SHP77 treated with DMSO at 0.1 percent for 48 hours (cell line): Measurements from ENCODE around the gene ODAD4.

Source experiments
- DNase-seq: peaks from one replicate; lab custom pipeline; 2025; lab: John Stamatoyannopoulos, UW

The ODAD4 gene

DNA sequence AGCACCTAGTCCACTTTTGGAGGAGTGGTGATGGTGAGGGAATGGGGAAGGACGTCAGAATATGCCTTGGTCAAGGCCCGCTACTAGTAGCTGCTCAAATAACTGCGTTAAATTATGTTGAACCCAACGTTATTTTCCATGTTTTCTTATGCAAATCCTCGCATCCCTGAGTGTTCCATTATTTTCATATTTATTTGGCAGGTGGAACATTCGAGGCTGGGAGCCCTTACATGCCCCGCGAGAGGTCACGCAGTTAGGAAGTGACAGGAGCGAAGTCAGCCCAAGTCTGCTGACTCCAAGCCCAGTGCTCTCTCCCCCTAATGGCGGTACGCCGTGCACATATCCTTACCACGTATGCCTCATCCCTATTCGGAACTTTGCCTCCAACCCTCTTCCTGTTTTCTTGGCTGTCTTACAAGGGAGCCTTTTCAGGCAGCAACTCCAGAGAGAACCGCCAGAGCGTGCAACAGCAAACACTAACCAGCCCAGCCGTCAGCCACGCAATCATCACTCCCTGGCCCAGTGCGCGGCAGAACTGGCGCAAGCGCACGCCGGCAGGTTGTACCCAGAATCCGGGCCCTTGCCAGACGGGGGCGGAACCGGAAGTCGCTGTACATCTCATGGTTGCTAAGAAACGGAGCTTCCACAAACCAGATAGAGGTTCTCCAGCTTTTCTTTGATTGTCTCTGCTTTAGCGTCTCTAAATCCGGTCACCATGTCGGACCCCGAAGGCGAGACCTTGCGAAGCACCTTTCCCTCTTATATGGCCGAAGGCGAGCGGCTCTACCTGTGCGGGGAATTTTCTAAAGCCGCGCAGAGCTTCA, at the start of gene ODAD4:
Gene ODAD4, plus strand, starts transcription at position 609 of the 824 bp plus-strand sequence. Its CDS starts 107 bp downstream, at position 716.
- peak; percentile 82 for DNase-seq

DNA sequence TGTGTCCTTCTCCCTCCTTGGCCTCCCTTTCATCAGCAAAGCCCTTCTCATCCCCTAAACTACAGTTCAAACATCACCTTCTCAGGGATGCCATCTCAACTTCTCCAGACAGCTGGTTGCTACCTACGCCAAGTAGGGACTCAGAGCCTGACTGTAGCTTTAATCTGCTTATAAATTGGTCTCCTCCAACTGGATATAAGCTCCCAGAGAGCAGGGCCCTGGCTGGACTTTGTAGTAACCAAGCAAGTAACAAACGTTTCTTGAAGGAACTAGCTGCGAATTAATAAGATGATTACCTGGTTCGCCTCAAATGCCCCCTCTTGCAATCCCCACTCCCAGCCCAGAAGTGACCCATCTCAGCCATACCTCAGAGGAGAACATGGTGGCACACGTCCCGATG, 47.7 kb upstream of the ODAD4 start:
- no peak for DNase-seq

DNA sequence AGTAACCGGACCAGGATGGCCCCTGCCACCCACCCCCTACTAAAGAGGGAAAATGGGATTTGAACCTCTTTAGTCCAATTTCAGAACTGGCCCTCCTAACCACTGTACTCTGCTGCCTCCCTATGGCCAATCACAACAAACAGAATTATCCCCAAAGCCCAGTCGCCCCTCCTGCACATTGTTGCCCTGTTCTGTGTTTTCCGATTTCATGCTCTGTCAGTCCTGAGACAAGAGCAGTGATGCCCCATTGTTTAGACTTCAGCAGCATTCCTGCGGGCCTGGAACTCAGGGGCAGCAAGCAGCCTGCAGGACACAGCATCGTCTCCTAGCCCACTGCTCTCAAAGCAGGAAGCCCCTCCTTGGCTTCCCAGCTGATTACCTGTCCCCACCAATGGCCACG, 44.7 kb upstream of the ODAD4 start:
- no peak for DNase-seq

GRCh38 chr17:41888332-41888965, 42.0 kb upstream of the ODAD4 start:
- no peak for DNase-seq

GRCh38 chr17:41891135-41892020, 39.0 kb upstream of the ODAD4 start:
- no peak for DNase-seq

GRCh38 chr17:41892021-41892376, 38.4 kb upstream of the ODAD4 start:
- DNase-seq: no peak

GRCh38 chr17:41893384-41893783, 37.0 kb upstream of the ODAD4 start:
- no peak for DNase-seq

GRCh38 chr17:41894791-41895331, 35.6 kb upstream of the ODAD4 start:
- no peak for DNase-seq

- DNase-seq: no peak
Observed at GRCh38 chr17:41895617-41896016, 34.8 kb upstream of the ODAD4 start.

DNA sequence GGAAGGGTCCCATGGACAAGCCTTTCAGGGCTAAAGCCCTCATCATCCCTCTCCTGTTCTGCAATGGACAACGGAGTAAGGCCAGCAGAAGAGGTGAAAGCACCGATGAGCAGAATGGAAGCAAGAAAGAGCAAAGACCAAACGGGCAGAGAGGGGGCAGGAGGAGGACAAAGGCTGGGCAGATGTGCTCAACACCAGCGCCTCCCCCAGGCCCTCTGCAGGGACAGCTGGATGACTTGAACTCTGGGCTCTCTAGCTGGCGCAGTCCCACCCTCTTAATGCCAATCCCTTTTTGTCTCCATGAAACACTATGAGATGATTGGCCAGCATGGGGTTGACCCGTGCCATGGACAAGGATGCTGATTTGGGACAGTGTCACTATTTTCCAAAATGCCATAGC, 33.7 kb upstream of the ODAD4 start:
- DNase-seq: no peak

- no peak for DNase-seq
Observed at GRCh38 chr17:41901646-41902045, 28.8 kb upstream of the ODAD4 start.

DNA sequence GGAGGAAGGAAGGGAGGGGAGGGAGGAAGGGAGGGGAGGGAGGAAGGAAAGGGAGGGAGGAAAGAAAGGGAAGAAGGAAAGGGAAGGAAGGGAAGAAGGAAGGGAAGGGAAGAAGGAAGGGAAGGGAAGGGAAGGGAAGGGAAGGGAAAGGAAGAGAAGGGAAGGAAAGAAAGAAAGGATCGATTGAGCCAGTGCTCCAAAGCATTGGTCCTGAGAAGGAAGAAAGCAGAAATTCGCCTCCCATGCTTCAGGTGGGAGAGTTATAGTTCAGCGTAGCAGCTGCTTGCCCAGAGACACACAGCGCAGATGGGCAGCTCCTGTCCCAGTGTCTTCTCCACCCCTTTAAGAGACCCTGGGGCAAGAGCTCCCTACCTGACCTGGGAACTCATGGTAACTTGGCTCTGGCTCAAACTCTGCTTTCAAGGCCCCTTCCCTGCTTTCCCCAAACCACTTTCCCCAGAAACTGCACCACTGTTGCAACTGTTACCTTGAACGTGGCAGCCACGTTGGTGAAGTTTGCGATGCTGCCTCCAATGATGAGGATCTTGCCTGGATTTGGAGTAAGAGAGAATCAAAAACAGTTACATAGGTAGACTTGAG, 26.1 kb upstream of the ODAD4 start:
- DNase-seq: no peak

DNA sequence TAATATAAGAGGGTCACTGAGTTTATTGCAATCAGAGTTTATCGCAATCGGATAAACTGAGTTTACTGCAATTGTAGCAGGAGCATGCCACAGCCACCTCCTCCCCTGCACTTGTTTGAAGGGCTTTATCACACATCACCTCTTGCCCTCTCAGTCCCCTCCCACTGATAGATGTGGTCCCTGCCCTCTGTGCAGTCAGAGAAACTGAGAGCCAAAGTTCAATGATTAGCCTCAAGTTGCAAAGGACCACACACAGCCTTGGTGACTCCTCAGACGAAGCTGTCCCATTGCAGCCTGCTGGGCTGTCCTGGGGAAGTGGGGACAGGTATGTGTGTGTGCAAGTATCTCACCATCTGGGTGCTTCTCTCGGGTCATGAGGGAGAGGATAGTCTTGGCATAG, 25.2 kb upstream of the ODAD4 start:
- DNase-seq: no peak

DNA sequence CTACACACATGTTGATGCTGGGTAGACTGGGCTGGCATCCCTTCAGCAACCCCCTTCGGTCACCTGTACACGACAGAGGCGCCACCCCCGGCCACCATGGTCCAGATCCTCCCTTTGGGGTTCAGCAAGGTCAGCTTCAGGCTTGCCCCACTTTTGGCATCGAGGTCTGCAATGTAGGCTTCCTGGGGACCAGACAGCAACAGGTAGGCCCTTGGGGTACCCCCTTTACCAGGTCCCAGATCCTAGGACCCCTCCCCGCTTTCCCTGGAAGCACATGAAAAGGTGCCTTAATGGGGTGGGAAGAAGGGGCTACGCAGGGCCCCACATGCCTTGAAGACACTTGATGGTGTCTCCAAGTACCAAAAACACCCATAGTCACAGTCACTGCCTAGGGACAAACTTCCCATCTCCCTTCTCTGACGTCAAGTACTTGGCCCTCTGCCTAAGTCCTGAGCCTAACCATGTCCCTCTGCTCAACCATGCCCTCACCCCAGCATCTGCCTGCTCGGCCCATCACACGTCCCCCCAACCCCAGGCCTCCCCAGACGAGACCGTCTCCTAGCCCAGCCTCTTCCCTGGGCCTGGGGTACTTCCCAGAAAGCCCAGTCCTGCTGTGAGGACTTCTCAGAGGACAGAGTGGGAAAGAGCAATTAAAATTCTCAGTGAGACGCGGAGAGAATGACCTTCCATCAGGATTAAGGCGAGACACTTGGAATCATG, 23.8 kb upstream of the ODAD4 start:
- no peak for DNase-seq

GRCh38 chr17:41907185-41907556, 23.2 kb upstream of the ODAD4 start:
- no peak for DNase-seq

- no peak for DNase-seq
Observed at GRCh38 chr17:41907633-41908539, 22.5 kb upstream of the ODAD4 start.

GRCh38 chr17:41909088-41909487, 21.3 kb upstream of the ODAD4 start:
- no peak for DNase-seq

DNA sequence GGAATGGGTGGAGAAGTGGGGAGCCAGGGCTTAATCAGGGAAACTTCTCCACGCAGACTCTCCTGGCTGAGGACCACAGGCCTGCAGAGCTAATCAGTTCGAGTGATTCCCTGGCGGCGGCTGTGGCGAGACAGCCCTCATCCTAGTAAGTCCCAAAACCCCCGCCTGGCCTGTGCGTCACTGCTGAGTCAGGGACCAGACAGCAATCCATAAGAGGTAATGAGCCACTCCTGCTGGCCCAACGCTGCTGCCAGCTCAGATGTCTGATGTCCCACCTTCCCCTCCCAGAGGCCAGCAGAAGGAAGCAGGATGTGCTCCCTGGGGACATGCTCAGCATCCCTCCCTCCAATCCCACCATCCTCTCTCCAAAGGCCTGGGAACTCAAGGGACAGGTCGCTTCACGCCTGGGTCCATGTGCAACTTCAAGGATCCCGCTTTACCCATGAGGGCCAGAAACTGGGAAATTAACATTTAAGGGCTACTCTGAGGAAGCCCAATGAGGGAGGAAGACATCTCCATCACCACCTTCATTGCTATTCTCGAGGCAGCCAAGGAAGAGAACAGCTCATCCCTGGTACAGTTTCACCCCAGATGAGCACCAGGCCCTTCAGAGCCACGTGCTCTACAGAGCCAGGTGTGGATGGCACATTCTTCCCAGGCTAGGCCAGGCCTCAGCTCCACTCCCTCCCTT, 19.6 kb upstream of the ODAD4 start:
- no peak for DNase-seq

DNA sequence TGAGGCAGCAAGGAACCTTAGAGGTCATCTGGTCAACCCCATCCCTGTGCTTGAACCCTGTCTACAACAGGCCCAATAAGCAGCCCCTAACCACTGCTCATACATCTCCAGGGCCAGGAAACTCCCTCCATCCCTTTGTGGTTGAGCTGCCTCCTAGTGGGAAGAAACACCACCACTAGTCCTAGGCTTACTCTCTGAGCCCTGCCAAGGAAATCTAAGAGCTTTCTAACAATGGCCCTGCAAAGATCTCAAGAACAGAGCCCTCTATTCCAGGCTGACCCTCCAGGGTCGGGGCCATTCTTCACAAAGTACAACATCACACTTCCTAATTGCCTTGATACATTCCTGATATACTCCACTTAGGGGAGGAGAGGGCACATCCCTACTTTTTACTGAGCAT, 17.5 kb upstream of the ODAD4 start:
- DNase-seq: no peak

GRCh38 chr17:41913798-41914197, 16.6 kb upstream of the ODAD4 start:
- no peak for DNase-seq
